Osteocyte (in vitro differentiated cells): ENCODE data around the gene FLNC. TPM values are rescaled to one million over a fixed set of nuclear protein-coding genes. Genes with fewer than 3 reads are reported as not detected.

ENCODE experiments used
- DNase-seq: peaks from one replicate; pipeline ENCODE4 v3.0.0; 2021; ENCODE audit warnings: mixed read lengths; ENCODE audit not compliant: unreplicated experiment; ENCODE audit errors: extremely low spot score
- H3K27ac Mint-ChIP-seq: one replicate; pipeline ENCODE4 v1.8.0; 2021; ENCODE audit warnings: mild to moderate bottlenecking, mixed read lengths; ENCODE audit not compliant: unreplicated experiment
- H3K27me3 Mint-ChIP-seq: one replicate; pipeline ENCODE4 v1.8.0; 2021; ENCODE audit warnings: mixed read lengths; ENCODE audit not compliant: unreplicated experiment
- H3K36me3 Mint-ChIP-seq: one replicate; pipeline ENCODE4 v1.8.0; 2021; ENCODE audit warnings: mixed read lengths; ENCODE audit not compliant: unreplicated experiment
- H3K4me1 Mint-ChIP-seq: one replicate; pipeline ENCODE4 v1.8.0; 2021; ENCODE audit warnings: mixed read lengths; ENCODE audit not compliant: unreplicated experiment
- H3K4me3 Mint-ChIP-seq: one replicate; pipeline ENCODE4 v1.8.0; 2021; ENCODE audit warnings: mild to moderate bottlenecking, moderate library complexity, mixed read lengths; ENCODE audit not compliant: unreplicated experiment
- H3K9me3 Mint-ChIP-seq: one replicate; pipeline ENCODE4 v1.8.0; 2021; ENCODE audit warnings: mixed read lengths; ENCODE audit not compliant: unreplicated experiment
- CTCF ChIP-seq: fragments of 200-600 bp; sonication (generic); IDR thresholded peaks from 2 replicates; pipeline ENCODE4 v1.5.0; 2021; ENCODE audit warnings: antibody characterized with exemption, mild to moderate bottlenecking, moderate library complexity
- total RNA-seq: library from RNA; stranded (reverse); gene quantifications from 2 replicates; pipeline ENCODE4 v1.2.1, GENCODE V29; 2021

The FLNC gene
- total RNA-seq, 1 donor from 2014 or later = 26.9 TPM

GRCh38 chr7:128785738-128786137 is 44.5 kb upstream of the FLNC start:
- no peak for DNase-seq
- no peak overlapping the region for H3K4me3 Mint-ChIP-seq
- peaks cover 5% of the 10 kb centered on the region for H3K9me3 Mint-ChIP-seq
- no peak overlapping the region for H3K27ac Mint-ChIP-seq
- H3K27me3 Mint-ChIP-seq = peaks cover 31% of the 10 kb centered on the region
- no peak for TF ChIP-seq CTCF
- peaks cover 3% of the 10 kb centered on the region for H3K4me1 Mint-ChIP-seq
- H3K36me3 Mint-ChIP-seq = peaks cover 3% of the 10 kb centered on the region

- TF ChIP-seq CTCF = no peak
- no peak overlapping the region for H3K27ac Mint-ChIP-seq
- H3K9me3 Mint-ChIP-seq = peaks cover 5% of the 10 kb centered on the region
- no peak for DNase-seq
- H3K4me3 Mint-ChIP-seq = no peak overlapping the region
- H3K4me1 Mint-ChIP-seq = peaks cover 9% of the 10 kb centered on the region
- peaks cover 31% of the 10 kb centered on the region for H3K27me3 Mint-ChIP-seq
- H3K36me3 Mint-ChIP-seq = peaks cover 3% of the 10 kb centered on the region
Measured at GRCh38 chr7:128788446-128789412, 41.5 kb upstream of the FLNC start.

GRCh38 chr7:128790315-128791041 is 39.7 kb upstream of the FLNC start:
- Mint-ChIP-seq H3K36me3 (peaks cover 7% of the 10 kb centered on the region), H3K9me3 (peaks cover 5% of the 10 kb centered on the region), H3K4me1 (peaks cover 9% of the 10 kb centered on the region), H3K27ac (peak overlapping the region; percentile 17), H3K27me3 (peaks cover 29% of the 10 kb centered on the region), H3K4me3 (peak overlapping the region; percentile 74)
- TF ChIP-seq CTCF = no peak
- DNase-seq = no peak

GRCh38 chr7:128791121-128791971 is 38.9 kb upstream of the FLNC start, which contains the start of gene CCDC136:
Gene CCDC136, plus strand, starts transcription at chr7:128791968. Its CDS starts 444 bp downstream, at chr7:128792412.
- TF ChIP-seq CTCF = no peak
- DNase-seq = peak; percentile 88
- peaks cover 4% of the 10 kb centered on the region for H3K36me3 Mint-ChIP-seq
- H3K4me1 Mint-ChIP-seq = peaks cover 9% of the 10 kb centered on the region
- no peaks in the 10 kb centered on the region for H3K9me3 Mint-ChIP-seq
- peak within 1 kb of the TSS; percentile 89 for H3K4me3 Mint-ChIP-seq
- H3K27ac Mint-ChIP-seq = no peak within 1 kb of the TSS
- H3K27me3 Mint-ChIP-seq = peaks cover 22% of the 10 kb centered on the region
